SK-N-SH (cell line): ENCODE results near the gene ST7. TPM values are rescaled to one million over a fixed set of nuclear protein-coding genes. Genes with fewer than 3 reads are reported as not detected.

ENCODE experiments used
- CTCF ChIA-PET: fragments of 300-600, 350-600 bp; formaldehyde crosslinking; extraction: SDS; loops from one replicate; lab custom pipeline; 2021; lab: Yijun Ruan, JAX
- POLR2A ChIA-PET: fragments of 350-600 bp; sonication (Branson Sonifier 250); formaldehyde crosslinking; extraction: SDS; loops from one replicate; lab custom pipeline; 2020; ENCODE audit warnings: antibody characterized with exemption, inconsistent platforms; lab: Yijun Ruan, JAX
- DNase-seq: peaks from one replicate; pipeline ENCODE4 v3.0.0; 2012
- H2AFZ ChIP-seq: fragments of 200-600 bp; sonication (generic); 2 replicates; pipeline ENCODE4 v1.8.1; 2016; ENCODE audit warnings: antibody characterized with exemption, mild to moderate bottlenecking, low read depth
- H3F3A ChIP-seq: fragments of 200-600 bp; sonication (generic); replicated peaks from 2 replicates; pipeline ENCODE3; 2016; ENCODE audit warnings: antibody characterized with exemption, mild to moderate bottlenecking; ENCODE audit not compliant: insufficient read depth
- H3K27ac ChIP-seq, 2 experiments: fragments of 200-500 bp in 1 of 2; fragments of 200-600 bp in 1 of 2; sonication (Bioruptor generic) in 1 of 2; sonication (generic), shearing (Covaris generic) in 1 of 2; 2 replicates each; pipeline versions ENCODE4 v1.5.1 to v1.6.1; 2014 to 2016; ENCODE audit warnings: low read depth in 2 of 2, inconsistent platforms in 1 of 2, low read length in 1 of 2, mild to moderate bottlenecking in 1 of 2, mixed read lengths in 1 of 2
- H3K27me3 ChIP-seq: fragments of 200-600 bp; sonication (generic), shearing (Covaris generic); 2 replicates; pipeline ENCODE4 v1.6.1; 2016; ENCODE audit warnings: mixed run types; ENCODE audit not compliant: insufficient read depth
- H3K36me3 ChIP-seq, 2 experiments: fragments of 200-500 bp in 1 of 2; fragments of 200-600 bp in 1 of 2; sonication (Bioruptor generic) in 1 of 2; sonication (generic) in 1 of 2; replicated peaks in 1 of 2; 2 replicates each; pipeline versions ENCODE3 to v1.5.1; 2014 to 2016; ENCODE audit warnings: low read length in 1 of 2, mild to moderate bottlenecking in 1 of 2; ENCODE audit not compliant: insufficient read depth in 2 of 2, control insufficient read depth in 1 of 2
- H3K4me1 ChIP-seq, 2 experiments: fragments of 200-500 bp in 1 of 2; fragments of 200-600 bp in 1 of 2; sonication (Bioruptor generic) in 1 of 2; sonication (generic), shearing (Covaris generic) in 1 of 2; 2 replicates each; pipeline versions ENCODE4 v1.5.1 to v1.6.1; 2014 to 2016; ENCODE audit warnings: low read depth in 1 of 2, low read length in 1 of 2, mixed run types in 1 of 2; ENCODE audit not compliant: insufficient read depth in 2 of 2, control insufficient read depth in 1 of 2
- H3K4me2 ChIP-seq: fragments of 200-600 bp; sonication (generic), shearing (Covaris generic); 2 replicates; pipeline ENCODE4 v1.6.1; 2017; ENCODE audit warnings: mixed run types
- H3K4me3 ChIP-seq, 2 experiments: fragments of 200-500 bp in 1 of 2; fragments of 200-600 bp in 1 of 2; sonication (Bioruptor generic) in 1 of 2; sonication (generic), shearing (Covaris generic) in 1 of 2; 2 replicates each; pipeline versions ENCODE4 v1.5.1 to v1.8.1; 2014 to 2016; ENCODE audit warnings: low read depth in 2 of 2, inconsistent platforms in 1 of 2, low read length in 1 of 2, mild to moderate bottlenecking in 1 of 2, mixed read lengths in 1 of 2, moderate library complexity in 1 of 2
- H3K79me2 ChIP-seq: fragments of 200-600 bp; sonication (generic); 2 replicates; pipeline ENCODE4 v1.8.1; 2017; ENCODE audit warnings: mild to moderate bottlenecking; ENCODE audit not compliant: insufficient read depth
- H3K9ac ChIP-seq: fragments of 200-600 bp; sonication (generic); 2 replicates; pipeline ENCODE4 v1.6.1; 2017; ENCODE audit warnings: mixed run types
- H3K9me2 ChIP-seq: fragments of 200-600 bp; sonication (generic); 2 replicates; pipeline ENCODE4 v1.6.1; 2017; ENCODE audit warnings: mixed run types
- H3K9me3 ChIP-seq: fragments of 200-600 bp; sonication (generic); 2 replicates; pipeline ENCODE4 v1.6.1; 2017; ENCODE audit warnings: mixed run types, mild to moderate bottlenecking, moderate library complexity
- H4K20me1 ChIP-seq: fragments of 200-600 bp; sonication (generic); 2 replicates; pipeline ENCODE4 v1.6.1; 2017; ENCODE audit warnings: mild to moderate bottlenecking, mixed run types; ENCODE audit not compliant: insufficient read depth
- FOSL2 ChIP-seq: IDR thresholded peaks from 2 replicates; pipeline ENCODE4 v1.4.0; 2012; ENCODE audit warnings: low read depth, mild to moderate bottlenecking, moderate library complexity, borderline replicate concordance
- GABPA ChIP-seq: IDR thresholded peaks from 2 replicates; pipeline ENCODE4 v1.4.0; 2012; ENCODE audit warnings: low read depth, mild to moderate bottlenecking
- GATA2 ChIP-seq: sonication (generic); formaldehyde crosslinking; IDR thresholded peaks from 2 replicates; pipeline ENCODE4 v1.5.0; 2020; ENCODE audit warnings: mild to moderate bottlenecking, missing genetic modification reagents
- JUND ChIP-seq: IDR thresholded peaks from 2 replicates; pipeline ENCODE4 v1.4.0; 2012
- NFIC ChIP-seq: IDR thresholded peaks from 2 replicates; pipeline ENCODE4 v1.4.0; 2012; ENCODE audit warnings: borderline replicate concordance
- RAD21 ChIP-seq: IDR thresholded peaks from 2 replicates; pipeline ENCODE4 v1.6.1; 2012; ENCODE audit warnings: mild to moderate bottlenecking, low read length
- RFX5 ChIP-seq: IDR thresholded peaks from 2 replicates; pipeline ENCODE4 v1.6.1; 2012; ENCODE audit warnings: mild to moderate bottlenecking, improper control_type of control experiment, low read length
- SIN3A ChIP-seq: IDR thresholded peaks from 2 replicates; pipeline ENCODE4 v1.6.1; 2012; ENCODE audit warnings: low read depth, mild to moderate bottlenecking, low read length, moderate library complexity, borderline replicate concordance
- TEAD4 ChIP-seq: IDR thresholded peaks from 2 replicates; pipeline ENCODE4 v1.4.0; 2012; ENCODE audit warnings: mild to moderate bottlenecking, borderline replicate concordance; ENCODE audit not compliant: insufficient read depth
- WGBS: methylation state at CpG from one replicate; pipeline ENCODE4 v1.1.6; 2017; ENCODE audit warnings: low lambda C conversion rate; 5-methylcytosine and 5-hydroxymethylcytosine counted together
- polyA plus RNA-seq, 3 experiments: library from polyadenylated mRNA; depleted of rRNA; stranded (reverse); fragments of >200 nt; gene quantifications; 2 replicates each; pipeline ENCODE4 v1.2.3, GENCODE V29; 2012
- TF ChIP-seq, protein P1 (sequence below): IDR thresholded peaks from 2 replicates; pipeline ENCODE4 v1.4.0; 2012; ENCODE audit warnings: low read depth, borderline replicate concordance
- TF ChIP-seq, protein P2 (sequence below): IDR thresholded peaks from 2 replicates; pipeline ENCODE4; 2012
- TF ChIP-seq, protein P3 (sequence below): IDR thresholded peaks from 2 replicates; pipeline ENCODE4 v1.6.1; 2012; ENCODE audit warnings: mild to moderate bottlenecking, low read depth, low read length, moderate library complexity
- TF ChIP-seq, protein P4 (sequence below): fragments of 200-600 bp; sonication (generic); IDR thresholded peaks from 2 replicates; pipeline ENCODE4 v1.6.1; 2017; ENCODE audit warnings: antibody characterized with exemption, mild to moderate bottlenecking, moderate library complexity

The ST7 gene
- polyA plus RNA-seq, 1 of the 3 experiments (the other 2 are of a cell fraction), result 23.5 TPM

DNA sequence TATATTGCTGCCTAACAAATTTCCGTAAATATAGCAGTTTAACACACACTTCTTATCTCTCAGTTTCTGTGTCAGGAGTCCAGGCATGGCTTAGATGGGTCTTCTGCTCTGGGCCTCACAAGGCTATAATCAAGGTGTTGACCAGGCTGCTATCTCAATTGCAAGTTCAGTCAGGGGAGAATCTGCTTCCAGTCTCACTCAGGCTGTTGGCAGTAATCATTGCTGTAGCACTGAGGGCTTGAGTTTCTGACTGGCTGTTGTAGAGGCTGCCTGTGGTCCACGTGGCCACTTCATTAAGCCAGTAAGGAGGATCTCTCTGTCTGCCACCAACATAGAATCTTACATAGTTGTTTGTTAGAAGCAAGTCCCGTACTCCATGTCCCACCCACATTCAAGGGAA, 138.4 kb downstream of the ST7 start:
- Histone ChIP-seq H3K79me2 (no peaks in the 10 kb centered on the region; the same call in 1 of the 2 replicates), H3F3A (peaks cover 4% of the 10 kb centered on the region), H3K4me2 (no peak overlapping the region), H3K9ac (no peak overlapping the region), H3K27me3 (no peaks in the 10 kb centered on the region), H3K36me3 (no peaks in the 10 kb centered on the region), H2AFZ (no peak overlapping the region)
- CTCF ChIA-PET, result no interaction called here
- no peak for DNase-seq
- 96% methylated on average over 3 of the region's 3 CpGs for WGBS
- no peak for TF ChIP-seq TEAD4
- TF ChIP-seq, protein P1, sequence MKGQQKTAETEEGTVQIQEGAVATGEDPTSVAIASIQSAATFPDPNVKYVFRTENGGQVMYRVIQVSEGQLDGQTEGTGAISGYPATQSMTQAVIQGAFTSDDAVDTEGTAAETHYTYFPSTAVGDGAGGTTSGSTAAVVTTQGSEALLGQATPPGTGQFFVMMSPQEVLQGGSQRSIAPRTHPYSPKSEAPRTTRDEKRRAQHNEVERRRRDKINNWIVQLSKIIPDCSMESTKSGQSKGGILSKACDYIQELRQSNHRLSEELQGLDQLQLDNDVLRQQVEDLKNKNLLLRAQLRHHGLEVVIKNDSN, result no peak
- TF ChIP-seq, all 33 proteins: peak for 0
- no peaks in the 10 kb centered on the region for H4K20me1 ChIP-seq
- H3K4me3 ChIP-seq, result no peak overlapping the region
- no peaks in the 10 kb centered on the region for H3K9me2 ChIP-seq
- POLR2A ChIA-PET, result no interaction called here
- H3K9me3 ChIP-seq, result no peaks in the 10 kb centered on the region
- H3K27ac ChIP-seq, result no peak overlapping the region
- peaks cover 8 to 22% of the 10 kb centered on the region in 2 experiments; a peak in 3 of 4 replicates for H3K4me1 ChIP-seq

DNA sequence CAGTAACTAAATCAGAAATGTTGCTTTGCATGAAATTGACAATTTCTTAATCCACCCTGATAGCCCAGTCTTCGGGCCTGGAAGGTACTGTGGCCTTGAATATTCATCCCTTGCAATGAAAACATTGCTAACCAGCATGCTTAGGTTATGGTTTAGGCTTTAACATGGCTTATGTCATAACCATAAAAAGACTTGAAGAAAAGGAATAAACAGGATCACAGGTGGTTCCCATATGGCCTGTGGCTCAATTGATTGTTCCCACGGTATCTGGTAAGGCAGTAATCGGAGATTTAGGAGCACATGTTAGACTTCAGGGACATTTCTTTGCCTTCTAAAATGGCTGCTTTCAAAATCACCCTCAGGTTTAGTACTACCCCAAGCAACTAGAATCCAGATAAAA, 139.5 kb downstream of the ST7 start:
- CTCF ChIA-PET, result interaction anchor here (1.4 kb wide), 2 partner anchors 35 to 47 kb away, joined by 3 to 4 read pairs; no protein-coding TSS in a partner anchor
- no peak overlapping the region for H3K4me2 ChIP-seq
- H3F3A ChIP-seq, result peaks cover 4% of the 10 kb centered on the region
- H3K36me3 ChIP-seq, result no peaks in the 10 kb centered on the region
- no peak overlapping the region for H3K9ac ChIP-seq
- H3K4me1 ChIP-seq, result peaks cover 3 to 19% of the 10 kb centered on the region in 2 experiments; a peak in 3 of 4 replicates
- no peak overlapping the region for H2AFZ ChIP-seq
- no peak for TF ChIP-seq RAD21
- POLR2A ChIA-PET, result no interaction called here
- H3K9me3 ChIP-seq, result no peaks in the 10 kb centered on the region
- H4K20me1 ChIP-seq, result no peaks in the 10 kb centered on the region
- DNase-seq, result no peak
- H3K9me2 ChIP-seq, result no peaks in the 10 kb centered on the region
- H3K27ac ChIP-seq, result no peak overlapping the region
- H3K79me2 ChIP-seq, result no peaks in the 10 kb centered on the region; the same call in 1 of the 2 replicates
- no peak overlapping the region for H3K4me3 ChIP-seq
- no peaks in the 10 kb centered on the region for H3K27me3 ChIP-seq
- 82% methylated on average over 3 of the region's 3 CpGs for WGBS

DNA sequence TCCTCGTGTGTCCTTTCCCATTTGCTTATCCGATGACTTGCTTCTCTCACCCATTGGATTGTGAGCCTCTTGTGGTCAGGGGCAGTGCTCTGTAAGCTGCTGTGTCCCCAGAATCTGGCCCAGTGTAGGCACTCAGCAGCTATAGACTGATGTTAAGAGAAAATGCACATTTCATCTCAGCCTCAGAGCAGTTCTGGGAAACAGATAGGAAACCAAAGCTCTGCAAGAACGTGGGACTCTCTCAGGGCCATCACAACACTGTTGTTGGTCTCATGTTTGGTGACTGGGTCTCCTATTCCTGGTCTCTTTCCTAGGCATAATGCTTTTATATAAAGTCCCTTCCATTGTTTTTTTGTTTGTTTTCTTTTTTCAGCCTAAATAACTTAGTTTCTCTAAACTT, 141.2 kb downstream of the ST7 start:
- Histone ChIP-seq H3K4me3 (no peak overlapping the region), H2AFZ (no peak overlapping the region), H3K9ac (no peak overlapping the region), H3K36me3 (no peaks in the 10 kb centered on the region), H3K4me1 (peaks cover 4 to 20% of the 10 kb centered on the region in 2 experiments; a peak in 3 of 4 replicates), H3K79me2 (no peaks in the 10 kb centered on the region; the same call in 1 of the 2 replicates), H4K20me1 (no peaks in the 10 kb centered on the region), H3K9me2 (no peaks in the 10 kb centered on the region), H3F3A (peaks cover 18% of the 10 kb centered on the region), H3K9me3 (no peaks in the 10 kb centered on the region), H3K27me3 (no peaks in the 10 kb centered on the region), H3K4me2 (no peak overlapping the region), H3K27ac (no peak overlapping the region)
- 96% methylated on average over 3 of the region's 3 CpGs for WGBS
- ChIA-PET CTCF (interaction anchor here (0.6 kb wide), 1 partner anchor 13 kb away, joined by 3 read pairs; no protein-coding TSS in a partner anchor), POLR2A (no interaction called here)
- DNase-seq, result no peak
- TF ChIP-seq, protein P2, sequence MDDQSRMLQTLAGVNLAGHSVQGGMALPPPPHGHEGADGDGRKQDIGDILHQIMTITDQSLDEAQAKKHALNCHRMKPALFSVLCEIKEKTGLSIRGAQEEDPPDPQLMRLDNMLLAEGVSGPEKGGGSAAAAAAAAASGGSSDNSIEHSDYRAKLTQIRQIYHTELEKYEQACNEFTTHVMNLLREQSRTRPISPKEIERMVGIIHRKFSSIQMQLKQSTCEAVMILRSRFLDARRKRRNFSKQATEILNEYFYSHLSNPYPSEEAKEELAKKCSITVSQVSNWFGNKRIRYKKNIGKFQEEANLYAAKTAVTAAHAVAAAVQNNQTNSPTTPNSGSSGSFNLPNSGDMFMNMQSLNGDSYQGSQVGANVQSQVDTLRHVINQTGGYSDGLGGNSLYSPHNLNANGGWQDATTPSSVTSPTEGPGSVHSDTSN, result no peak
- TF ChIP-seq GABPA (no peak), GATA2 (no peak), RFX5 (no peak), JUND (no peak), RAD21 (no peak), FOSL2 (no peak), SIN3A (no peak), TEAD4 (no peak), NFIC (no peak)
- TF ChIP-seq, protein P3, sequence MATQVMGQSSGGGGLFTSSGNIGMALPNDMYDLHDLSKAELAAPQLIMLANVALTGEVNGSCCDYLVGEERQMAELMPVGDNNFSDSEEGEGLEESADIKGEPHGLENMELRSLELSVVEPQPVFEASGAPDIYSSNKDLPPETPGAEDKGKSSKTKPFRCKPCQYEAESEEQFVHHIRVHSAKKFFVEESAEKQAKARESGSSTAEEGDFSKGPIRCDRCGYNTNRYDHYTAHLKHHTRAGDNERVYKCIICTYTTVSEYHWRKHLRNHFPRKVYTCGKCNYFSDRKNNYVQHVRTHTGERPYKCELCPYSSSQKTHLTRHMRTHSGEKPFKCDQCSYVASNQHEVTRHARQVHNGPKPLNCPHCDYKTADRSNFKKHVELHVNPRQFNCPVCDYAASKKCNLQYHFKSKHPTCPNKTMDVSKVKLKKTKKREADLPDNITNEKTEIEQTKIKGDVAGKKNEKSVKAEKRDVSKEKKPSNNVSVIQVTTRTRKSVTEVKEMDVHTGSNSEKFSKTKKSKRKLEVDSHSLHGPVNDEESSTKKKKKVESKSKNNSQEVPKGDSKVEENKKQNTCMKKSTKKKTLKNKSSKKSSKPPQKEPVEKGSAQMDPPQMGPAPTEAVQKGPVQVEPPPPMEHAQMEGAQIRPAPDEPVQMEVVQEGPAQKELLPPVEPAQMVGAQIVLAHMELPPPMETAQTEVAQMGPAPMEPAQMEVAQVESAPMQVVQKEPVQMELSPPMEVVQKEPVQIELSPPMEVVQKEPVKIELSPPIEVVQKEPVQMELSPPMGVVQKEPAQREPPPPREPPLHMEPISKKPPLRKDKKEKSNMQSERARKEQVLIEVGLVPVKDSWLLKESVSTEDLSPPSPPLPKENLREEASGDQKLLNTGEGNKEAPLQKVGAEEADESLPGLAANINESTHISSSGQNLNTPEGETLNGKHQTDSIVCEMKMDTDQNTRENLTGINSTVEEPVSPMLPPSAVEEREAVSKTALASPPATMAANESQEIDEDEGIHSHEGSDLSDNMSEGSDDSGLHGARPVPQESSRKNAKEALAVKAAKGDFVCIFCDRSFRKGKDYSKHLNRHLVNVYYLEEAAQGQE, result no peak
- TF ChIP-seq, protein P4, sequence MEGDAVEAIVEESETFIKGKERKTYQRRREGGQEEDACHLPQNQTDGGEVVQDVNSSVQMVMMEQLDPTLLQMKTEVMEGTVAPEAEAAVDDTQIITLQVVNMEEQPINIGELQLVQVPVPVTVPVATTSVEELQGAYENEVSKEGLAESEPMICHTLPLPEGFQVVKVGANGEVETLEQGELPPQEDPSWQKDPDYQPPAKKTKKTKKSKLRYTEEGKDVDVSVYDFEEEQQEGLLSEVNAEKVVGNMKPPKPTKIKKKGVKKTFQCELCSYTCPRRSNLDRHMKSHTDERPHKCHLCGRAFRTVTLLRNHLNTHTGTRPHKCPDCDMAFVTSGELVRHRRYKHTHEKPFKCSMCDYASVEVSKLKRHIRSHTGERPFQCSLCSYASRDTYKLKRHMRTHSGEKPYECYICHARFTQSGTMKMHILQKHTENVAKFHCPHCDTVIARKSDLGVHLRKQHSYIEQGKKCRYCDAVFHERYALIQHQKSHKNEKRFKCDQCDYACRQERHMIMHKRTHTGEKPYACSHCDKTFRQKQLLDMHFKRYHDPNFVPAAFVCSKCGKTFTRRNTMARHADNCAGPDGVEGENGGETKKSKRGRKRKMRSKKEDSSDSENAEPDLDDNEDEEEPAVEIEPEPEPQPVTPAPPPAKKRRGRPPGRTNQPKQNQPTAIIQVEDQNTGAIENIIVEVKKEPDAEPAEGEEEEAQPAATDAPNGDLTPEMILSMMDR, result no peak
